Subcutaneous abdominal adipose tissue (tissue), 5 donors: Measurements from ENCODE around the gene APOBEC3G.
A peak's percentile ranks its signal among the peaks of the same experiment; 100 is the strongest.

Source experiments
- H3K27ac ChIP-seq: one replicate; pipeline ENCODE4 v1.7.0; 2013; ENCODE audit warnings: low read depth, mild to moderate bottlenecking, inconsistent platforms, low read length, moderate library complexity
- H3K27me3 ChIP-seq, 5 donors: one replicate each; pipeline ENCODE4 v1.7.0; 2013; ENCODE audit warnings: low read length in 5 of 5, inconsistent platforms in 1 of 5; ENCODE audit not compliant: control insufficient read depth in 5 of 5, insufficient read depth in 4 of 5
- H3K36me3 ChIP-seq, 5 donors: one replicate each; pipeline ENCODE4 v1.7.0; 2013; ENCODE audit warnings: low read length in 5 of 5; ENCODE audit not compliant: control insufficient read depth in 5 of 5, insufficient read depth in 5 of 5
- H3K4me1 ChIP-seq, 5 donors: one replicate each; pipeline ENCODE4 v1.7.0; 2013; ENCODE audit warnings: low read length in 5 of 5, mild to moderate bottlenecking in 3 of 5, moderate library complexity in 1 of 5; ENCODE audit not compliant: control insufficient read depth in 5 of 5, insufficient read depth in 5 of 5
- H3K4me3 ChIP-seq, 5 donors: one replicate each; pipeline ENCODE4 v1.7.0; 2013; ENCODE audit warnings: low read length in 5 of 5, low read depth in 1 of 5
- H3K9ac ChIP-seq, 5 donors: one replicate each; pipeline ENCODE4 v1.7.0; 2013; ENCODE audit warnings: low read length in 5 of 5, mild to moderate bottlenecking in 4 of 5, moderate library complexity in 3 of 5
- H3K9me3 ChIP-seq, 5 donors: one replicate each; pipeline ENCODE4 v1.7.0; 2013; ENCODE audit warnings: low read length in 5 of 5; ENCODE audit not compliant: control insufficient read depth in 5 of 5
- donor health status: healthy.
- donor health status: healthy.
- donor health status: healthy.
- donor health status: healthy.
- donor health status: healthy.

The APOBEC3G gene

GRCh38 chr22:39080052-39080762 lies 3.1 kb downstream of the APOBEC3G start:
- no peaks in the 10 kb centered on the region for H3K9me3 ChIP-seq
- H3K36me3 ChIP-seq, result peaks cover 0 to 23% (median 4%) of the 10 kb centered on the region in 5 donors
- peaks cover 0 to 5% (median 3%) of the 10 kb centered on the region in 5 donors for H3K27me3 ChIP-seq
- peaks cover 0 to 14% (median 6%) of the 10 kb centered on the region in 5 donors for H3K4me1 ChIP-seq
- H3K4me3 ChIP-seq, result no peak overlapping the region
- no peak overlapping the region for H3K27ac ChIP-seq
- no peak overlapping the region for H3K9ac ChIP-seq

- peaks cover 0 to 14% (median 6%) of the 10 kb centered on the region in 5 donors for H3K4me1 ChIP-seq
Observed at GRCh38 chr22:39081016-39081415, 3.9 kb downstream of the APOBEC3G start.

GRCh38 chr22:39081598-39081997 lies 4.5 kb downstream of the APOBEC3G start:
- Histone ChIP-seq H3K4me3 (no peak overlapping the region), H3K27me3 (peaks cover 0 to 5% (median 3%) of the 10 kb centered on the region in 5 donors), H3K4me1 (peaks cover 0 to 9% (median 6%) of the 10 kb centered on the region in 5 donors), H3K36me3 (peaks cover 0 to 23% (median 4%) of the 10 kb centered on the region in 5 donors), H3K27ac (no peak overlapping the region), H3K9ac (no peak overlapping the region), H3K9me3 (no peaks in the 10 kb centered on the region)

More at GRCh38 chr22:39081016-39081415, 3.9 kb downstream of the APOBEC3G start:
- Histone ChIP-seq H3K27me3 (peaks cover 0 to 5% (median 3%) of the 10 kb centered on the region in 5 donors), H3K9me3 (no peaks in the 10 kb centered on the region), H3K4me3 (no peak overlapping the region), H3K9ac (no peak overlapping the region), H3K36me3 (peaks cover 0 to 23% (median 4%) of the 10 kb centered on the region in 5 donors), H3K27ac (no peak overlapping the region)

GRCh38 chr22:39083212-39084165 lies 6.4 kb downstream of the APOBEC3G start:
- H3K9ac ChIP-seq, result no peak overlapping the region
- peaks cover 0 to 23% (median 4%) of the 10 kb centered on the region in 5 donors for H3K36me3 ChIP-seq
- peaks cover 0 to 7% (median 3%) of the 10 kb centered on the region in 5 donors for H3K27me3 ChIP-seq
- H3K4me3 ChIP-seq, result no peak overlapping the region
- H3K4me1 ChIP-seq, result peaks cover 0 to 3% (median 0%) of the 10 kb centered on the region in 5 donors
- no peaks in the 10 kb centered on the region for H3K9me3 ChIP-seq
- no peak overlapping the region for H3K27ac ChIP-seq

- Histone ChIP-seq H3K9me3 (no peaks in the 10 kb centered on the region), H3K9ac (no peak overlapping the region), H3K27ac (no peak overlapping the region), H3K36me3 (peaks cover 0 to 23% (median 4%) of the 10 kb centered on the region in 5 donors), H3K4me3 (no peak overlapping the region), H3K4me1 (peaks cover 0 to 3% (median 0%) of the 10 kb centered on the region in 5 donors), H3K27me3 (peaks cover 0 to 12% (median 4%) of the 10 kb centered on the region in 5 donors)
Observed at GRCh38 chr22:39084666-39085065, 7.6 kb downstream of the APOBEC3G start.

GRCh38 chr22:39087098-39087497 lies 10.0 kb downstream of the APOBEC3G start:
- H3K27ac ChIP-seq, result no peak overlapping the region
- H3K9me3 ChIP-seq, result no peaks in the 10 kb centered on the region
- H3K4me3 ChIP-seq, result no peak overlapping the region
- no peak overlapping the region for H3K9ac ChIP-seq
- H3K27me3 ChIP-seq, result peaks cover 0 to 24% (median 16%) of the 10 kb centered on the region in 5 donors
- peaks cover 0 to 3% (median 0%) of the 10 kb centered on the region in 5 donors for H3K4me1 ChIP-seq
- peaks cover 0 to 6% (median 0%) of the 10 kb centered on the region in 5 donors for H3K36me3 ChIP-seq

GRCh38 chr22:39087881-39088684 lies 11.0 kb downstream of the APOBEC3G start:
- Histone ChIP-seq H3K27me3 (peaks cover 0 to 24% (median 16%) of the 10 kb centered on the region in 5 donors), H3K36me3 (peaks cover 0 to 5% (median 0%) of the 10 kb centered on the region in 5 donors), H3K27ac (no peak overlapping the region), H3K9me3 (no peaks in the 10 kb centered on the region), H3K4me1 (peaks cover 0 to 3% (median 0%) of the 10 kb centered on the region in 5 donors), H3K4me3 (no peak overlapping the region), H3K9ac (peak overlapping the region in 1 of 5 donors; percentile 41)

GRCh38 chr22:39088685-39089032 lies 11.6 kb downstream of the APOBEC3G start:
- H3K36me3 ChIP-seq, result peaks cover 0 to 3% (median 0%) of the 10 kb centered on the region in 5 donors
- no peak overlapping the region for H3K9ac ChIP-seq
- H3K4me1 ChIP-seq, result peaks cover 0 to 3% (median 0%) of the 10 kb centered on the region in 5 donors
- no peak overlapping the region for H3K27ac ChIP-seq
- no peak overlapping the region for H3K4me3 ChIP-seq
- no peaks in the 10 kb centered on the region for H3K9me3 ChIP-seq
- H3K27me3 ChIP-seq, result peaks cover 0 to 24% (median 15%) of the 10 kb centered on the region in 5 donors

- no peaks in the 10 kb centered on the region for H3K36me3 ChIP-seq
- no peak overlapping the region for H3K4me3 ChIP-seq
- no peaks in the 10 kb centered on the region for H3K9me3 ChIP-seq
- peaks cover 0 to 19% (median 12%) of the 10 kb centered on the region in 5 donors for H3K27me3 ChIP-seq
- H3K27ac ChIP-seq, result no peak overlapping the region
- peaks cover 0 to 3% (median 0%) of the 10 kb centered on the region in 5 donors for H3K4me1 ChIP-seq
- H3K9ac ChIP-seq, result no peak overlapping the region
Observed at GRCh38 chr22:39089928-39090327, 12.9 kb downstream of the APOBEC3G start.
